HL-60 (cell line): ENCODE measurements around the gene NFIC.

Source experiments
- DNase-seq, 2 experiments: peaks; one replicate each; pipeline ENCODE4 v3.0.0-alpha.2; 2010 to 2020; ENCODE audit warnings: low read depth in 1 of 2, low spot score in 1 of 2
- H3K27ac ChIP-seq: fragments of 250-450 bp; sonication (Bioruptor Pico); replicated peaks from 2 replicates; pipeline ENCODE4 v1.5.1; 2020; ENCODE audit warnings: mild to moderate bottlenecking, moderate library complexity
- H3K27me3 ChIP-seq: fragments of 250-450 bp; sonication (Bioruptor Pico); 2 replicates; pipeline ENCODE4 v1.5.1; 2021; ENCODE audit warnings: mild to moderate bottlenecking, moderate library complexity; ENCODE audit not compliant: insufficient read depth, poor library complexity, severe bottlenecking
- H3K4me3 ChIP-seq: replicated peaks from 2 replicates; pipeline ENCODE4 v1.5.1; 2011; ENCODE audit warnings: mild to moderate bottlenecking, control low read depth, low read length; ENCODE audit not compliant: insufficient read depth
- CTCF ChIP-seq: IDR thresholded peaks from one replicate; pipeline ENCODE4 v1.5.1; 2011; ENCODE audit warnings: low read length, control low read depth, inconsistent platforms; ENCODE audit not compliant: insufficient read depth
- GABPA ChIP-seq: IDR thresholded peaks from 2 replicates; pipeline ENCODE4 v1.6.1; 2012; ENCODE audit warnings: low read depth
- POLR2AphosphoS5 ChIP-seq: IDR thresholded peaks from 2 replicates; pipeline ENCODE4 v1.6.1; 2012; ENCODE audit warnings: low read depth
- REST ChIP-seq: IDR thresholded peaks from 2 replicates; pipeline ENCODE4 v1.6.1; 2012; ENCODE audit warnings: low read depth; ENCODE audit not compliant: insufficient replicate concordance
- SPI1 ChIP-seq: IDR thresholded peaks from 2 replicates; pipeline ENCODE4 v1.6.1; 2012; ENCODE audit warnings: low read depth, mild to moderate bottlenecking, borderline replicate concordance

Gene NFIC

GRCh38 chr19:3493651-3494050 lies 127.3 kb downstream of the NFIC start:
- no peak overlapping the region for H3K27ac ChIP-seq
- DNase-seq, result no peak
- no peak overlapping the region for H3K4me3 ChIP-seq
- no peaks in the 10 kb centered on the region for H3K27me3 ChIP-seq
- TF ChIP-seq REST, result no peak
- TF ChIP-seq POLR2AphosphoS5, result no peak
- TF ChIP-seq CTCF, result no peak
- TF ChIP-seq SPI1, result no peak
- TF ChIP-seq GABPA, result no peak

- H3K27ac ChIP-seq, result no peak overlapping the region
- no peak overlapping the region for H3K4me3 ChIP-seq
- TF ChIP-seq SPI1, result no peak
- TF ChIP-seq REST, result no peak
- TF ChIP-seq GABPA, result no peak
- TF ChIP-seq POLR2AphosphoS5, result no peak
- no peak for TF ChIP-seq CTCF
- DNase-seq, result no peak
- H3K27me3 ChIP-seq, result no peaks in the 10 kb centered on the region
These were observed 127.7 kb downstream of the NFIC start for GRCh38 chr19:3494051-3494450.

GRCh38 chr19:3494559-3494958 lies 128.2 kb downstream of the NFIC start:
- TF ChIP-seq REST (no peak), SPI1 (no peak), CTCF (no peak), GABPA (no peak)
- Histone ChIP-seq H3K4me3 (no peak overlapping the region), H3K27me3 (no peaks in the 10 kb centered on the region), H3K27ac (no peak overlapping the region)
- DNase-seq, result no peak
